Measurements from ENCODE around the gene ARMH4. TPM values are rescaled to one million over a fixed set of nuclear protein-coding genes. Genes with fewer than 3 reads are reported as not detected.

The ARMH4 gene
- total RNA-seq, 5 donors from 2014 or later (not counting 1 experiment from before 2014, with no cell fraction given), result not detected

- DNase-seq, result no peak
- Histone ChIP-seq H3K4me3 (ENCODE audit: control insufficient read depth in 1 of 2, extremely low read depth in 1 of 2, low read length in 1 of 2) (no peak overlapping the region), H3K4me1 (ENCODE audit: control insufficient read depth in 1 of 2, extremely low read depth in 1 of 2, insufficient read depth in 2 of 2, low read length in 2 of 2) (no peaks in the 10 kb centered on the region), H3K36me3 (ENCODE audit: control insufficient read depth in 2 of 2, extremely low read depth in 1 of 2, insufficient read depth in 1 of 2, low read length in 1 of 2) (no peaks in the 10 kb centered on the region), H3K27me3 (replicated peaks in 1 of 2; ENCODE audit: control insufficient read depth in 2 of 2, extremely low read depth in 1 of 2, insufficient read depth in 2 of 2, low read length in 1 of 2) (peaks cover 0 to 3% of the 10 kb centered on the region in 2 experiments), H3K9me3 (no peaks in the 10 kb centered on the region), H3K27ac (ENCODE audit: low read length) (no peak overlapping the region)
- ATAC-seq (replicated peaks in 1 of 4), result no peak
- Mint-ChIP-seq H3K4me1 (no peaks in the 10 kb centered on the region), H3K27ac (no peak overlapping the region), H3K9me3 (no peaks in the 10 kb centered on the region), H3K27me3 (peaks cover 3 to 20% of the 10 kb centered on the region in 2 donors), H3K4me3 (no peak overlapping the region), H3K36me3 (no peaks in the 10 kb centered on the region)
- ChIA-PET POLR2A (no interaction called here), CTCF (interaction anchor here in 1 of 2 donors (0.5 kb wide), 1 partner anchor 13 kb away, joined by 6 read pairs; no protein-coding TSS in a partner anchor)
- WGBS (ENCODE audit: insufficient coverage), result 83% methylated on average over 2 of the region's 5 CpGs
These were observed 52.3 kb downstream of the ARMH4 start for GRCh38 chr14:58099682-58100081.

GRCh38 chr14:58098507-58098906 lies 53.5 kb downstream of the ARMH4 start:
- Mint-ChIP-seq H3K36me3 (no peaks in the 10 kb centered on the region), H3K9me3 (no peaks in the 10 kb centered on the region), H3K4me3 (no peak overlapping the region), H3K27ac (no peak overlapping the region), H3K27me3 (peaks cover 3 to 15% of the 10 kb centered on the region in 2 donors), H3K4me1 (no peaks in the 10 kb centered on the region)
- CTCF ChIA-PET, result no interaction called here
- no peak overlapping the region for H3K27ac ChIP-seq (ENCODE audit: low read length)
- POLR2A ChIA-PET, result no interaction called here
- H3K27me3 ChIP-seq (replicated peaks in 1 of 2; ENCODE audit: control insufficient read depth in 2 of 2, extremely low read depth in 1 of 2, insufficient read depth in 2 of 2, low read length in 1 of 2), result peaks cover 0 to 3% of the 10 kb centered on the region in 2 experiments
- H3K9me3 ChIP-seq, result no peaks in the 10 kb centered on the region
- H3K36me3 ChIP-seq (ENCODE audit: control insufficient read depth in 2 of 2, extremely low read depth in 1 of 2, insufficient read depth in 1 of 2, low read length in 1 of 2), result no peaks in the 10 kb centered on the region
- WGBS (ENCODE audit: insufficient coverage), result no CpG with 5 or more reads among the region's 1 CpG
- H3K4me1 ChIP-seq (ENCODE audit: control insufficient read depth in 1 of 2, extremely low read depth in 1 of 2, insufficient read depth in 2 of 2, low read length in 2 of 2), result no peaks in the 10 kb centered on the region
- H3K4me3 ChIP-seq (ENCODE audit: control insufficient read depth in 1 of 2, extremely low read depth in 1 of 2, low read length in 1 of 2), result no peak overlapping the region
- DNase-seq (no peak), ATAC-seq (replicated peaks in 1 of 4) (no peak)

- Histone ChIP-seq H3K4me1 (ENCODE audit: control insufficient read depth in 1 of 2, extremely low read depth in 1 of 2, insufficient read depth in 2 of 2, low read length in 2 of 2) (no peaks in the 10 kb centered on the region), H3K9me3 (no peaks in the 10 kb centered on the region), H3K4me3 (ENCODE audit: control insufficient read depth in 1 of 2, extremely low read depth in 1 of 2, low read length in 1 of 2) (no peak overlapping the region), H3K36me3 (ENCODE audit: control insufficient read depth in 2 of 2, extremely low read depth in 1 of 2, insufficient read depth in 1 of 2, low read length in 1 of 2) (no peaks in the 10 kb centered on the region), H3K27ac (ENCODE audit: low read length) (no peak overlapping the region), H3K27me3 (replicated peaks in 1 of 2; ENCODE audit: control insufficient read depth in 2 of 2, extremely low read depth in 1 of 2, insufficient read depth in 2 of 2, low read length in 1 of 2) (peaks cover 0 to 3% of the 10 kb centered on the region in 2 experiments)
- Mint-ChIP-seq H3K36me3 (no peaks in the 10 kb centered on the region), H3K4me1 (no peaks in the 10 kb centered on the region), H3K9me3 (no peaks in the 10 kb centered on the region), H3K27me3 (peaks cover 7 to 15% of the 10 kb centered on the region in 2 donors), H3K4me3 (no peak overlapping the region), H3K27ac (no peak overlapping the region)
- WGBS (ENCODE audit: insufficient coverage), result no CpG with 5 or more reads among the region's 2 CpGs
- POLR2A ChIA-PET, result no interaction called here
- no peak for ATAC-seq (replicated peaks in 1 of 4)
- CTCF ChIA-PET, result no interaction called here
- DNase-seq, result no peak
These were observed 55.3 kb downstream of the ARMH4 start for GRCh38 chr14:58096731-58097130.

- no peak overlapping the region for H3K4me3 Mint-ChIP-seq
- H3K27ac Mint-ChIP-seq, result no peak overlapping the region
- POLR2A ChIA-PET, result no interaction called here
- Histone ChIP-seq H3K4me3 (ENCODE audit: control insufficient read depth in 1 of 2, extremely low read depth in 1 of 2, low read length in 1 of 2) (no peak overlapping the region), H3K9me3 (no peaks in the 10 kb centered on the region), H3K27me3 (replicated peaks in 1 of 2; ENCODE audit: control insufficient read depth in 2 of 2, extremely low read depth in 1 of 2, insufficient read depth in 2 of 2, low read length in 1 of 2) (no peaks in the 10 kb centered on the region), H3K36me3 (ENCODE audit: control insufficient read depth in 2 of 2, extremely low read depth in 1 of 2, insufficient read depth in 1 of 2, low read length in 1 of 2) (no peaks in the 10 kb centered on the region), H3K27ac (ENCODE audit: low read length) (no peak overlapping the region), H3K4me1 (ENCODE audit: control insufficient read depth in 1 of 2, extremely low read depth in 1 of 2, insufficient read depth in 2 of 2, low read length in 2 of 2) (no peaks in the 10 kb centered on the region)
- 84% methylated on average over 3 of the region's 5 CpGs for WGBS (ENCODE audit: insufficient coverage)
- ATAC-seq (replicated peaks in 1 of 4) (no peak), DNase-seq (no peak)
- CTCF ChIA-PET, result no interaction called here
- no peaks in the 10 kb centered on the region for H3K4me1 Mint-ChIP-seq
- peaks cover 17 to 19% of the 10 kb centered on the region in 2 donors for H3K27me3 Mint-ChIP-seq
- no peaks in the 10 kb centered on the region for H3K9me3 Mint-ChIP-seq
- H3K36me3 Mint-ChIP-seq, result no peaks in the 10 kb centered on the region
These were observed 60.0 kb downstream of the ARMH4 start for GRCh38 chr14:58091883-58092630.

GRCh38 chr14:58089612-58090011 lies 62.4 kb downstream of the ARMH4 start:
- no peaks in the 10 kb centered on the region for H3K36me3 Mint-ChIP-seq
- H3K27me3 ChIP-seq (replicated peaks in 1 of 2; ENCODE audit: control insufficient read depth in 2 of 2, extremely low read depth in 1 of 2, insufficient read depth in 2 of 2, low read length in 1 of 2), result no peaks in the 10 kb centered on the region
- no peak for ATAC-seq (replicated peaks in 1 of 4)
- DNase-seq, result no peak
- ChIA-PET CTCF (no interaction called here), POLR2A (no interaction called here)
- H3K4me1 Mint-ChIP-seq, result no peaks in the 10 kb centered on the region
- no peak overlapping the region for H3K4me3 ChIP-seq (ENCODE audit: control insufficient read depth in 1 of 2, extremely low read depth in 1 of 2, low read length in 1 of 2)
- H3K36me3 ChIP-seq (ENCODE audit: control insufficient read depth in 2 of 2, extremely low read depth in 1 of 2, insufficient read depth in 1 of 2, low read length in 1 of 2), result no peaks in the 10 kb centered on the region
- peaks cover 24 to 25% of the 10 kb centered on the region in 2 donors for H3K27me3 Mint-ChIP-seq
- H3K9me3 Mint-ChIP-seq, result no peaks in the 10 kb centered on the region
- no peak overlapping the region for H3K4me3 Mint-ChIP-seq
- H3K27ac ChIP-seq (ENCODE audit: low read length), result no peak overlapping the region
- H3K9me3 ChIP-seq, result no peaks in the 10 kb centered on the region
- WGBS (ENCODE audit: insufficient coverage), result 95% methylated on average over 3 of the region's 3 CpGs
- H3K4me1 ChIP-seq (ENCODE audit: control insufficient read depth in 1 of 2, extremely low read depth in 1 of 2, insufficient read depth in 2 of 2, low read length in 2 of 2), result no peaks in the 10 kb centered on the region
- no peak overlapping the region for H3K27ac Mint-ChIP-seq

GRCh38 chr14:58088961-58089360 lies 63.1 kb downstream of the ARMH4 start:
- no peaks in the 10 kb centered on the region for H3K4me1 Mint-ChIP-seq
- DNase-seq (no peak), ATAC-seq (replicated peaks in 1 of 4) (no peak)
- H3K36me3 Mint-ChIP-seq, result no peaks in the 10 kb centered on the region
- Histone ChIP-seq H3K36me3 (ENCODE audit: control insufficient read depth in 2 of 2, extremely low read depth in 1 of 2, insufficient read depth in 1 of 2, low read length in 1 of 2) (no peaks in the 10 kb centered on the region), H3K4me1 (ENCODE audit: control insufficient read depth in 1 of 2, extremely low read depth in 1 of 2, insufficient read depth in 2 of 2, low read length in 2 of 2) (no peaks in the 10 kb centered on the region), H3K27me3 (replicated peaks in 1 of 2; ENCODE audit: control insufficient read depth in 2 of 2, extremely low read depth in 1 of 2, insufficient read depth in 2 of 2, low read length in 1 of 2) (no peaks in the 10 kb centered on the region), H3K4me3 (ENCODE audit: control insufficient read depth in 1 of 2, extremely low read depth in 1 of 2, low read length in 1 of 2) (no peak overlapping the region), H3K27ac (ENCODE audit: low read length) (no peak overlapping the region), H3K9me3 (no peaks in the 10 kb centered on the region)
- no peak overlapping the region for H3K4me3 Mint-ChIP-seq
- CTCF ChIA-PET, result interaction anchor here in 1 of 2 donors (0.7 kb wide), 1 partner anchor 73 kb away, joined by 4 read pairs; no protein-coding TSS in a partner anchor
- no peaks in the 10 kb centered on the region for H3K9me3 Mint-ChIP-seq
- POLR2A ChIA-PET, result interaction anchor here in 1 of 2 donors (0.6 kb wide), 1 partner anchor 21 kb away, joined by 3 read pairs; no protein-coding TSS in a partner anchor
- no peak overlapping the region for H3K27ac Mint-ChIP-seq
- 60% methylated on average over 1 of the region's 2 CpGs for WGBS (ENCODE audit: insufficient coverage)
- H3K27me3 Mint-ChIP-seq, result peaks cover 22 to 24% of the 10 kb centered on the region in 2 donors

Measured in T-cell (primary cell).